HepG2 (cell line): ENCODE data around the gene OSBPL8. TPM values are rescaled to one million over a fixed set of nuclear protein-coding genes. Genes with fewer than 3 reads are reported as not detected.

ENCODE experiments used
- ATAC-seq: fragments of 200-7000 bp; cut with Tn5 transposase; 3 replicates; pipeline ENCODE4 v1.9.1; 2020; ENCODE audit warnings: mild to moderate bottlenecking, moderate library complexity
- BruUV-seq: library from RNA; stranded (reverse); fragments of 400-500 nt; replicated peaks from 2 replicates; lab custom pipeline; 2021; lab: Mats Ljungman, UMichigan
- CTCF ChIA-PET: fragments of 300-600 bp; formaldehyde crosslinking; extraction: SDS; loops from one replicate; lab custom pipeline; 2021; ENCODE audit warnings: low total read pairs, inconsistent platforms, low intra/inter-chr PET ratio; lab: Yijun Ruan, JAX
- POLR2A ChIA-PET: fragments of 350-600 bp; sonication (Branson Sonifier 250); formaldehyde crosslinking; loops from one replicate; lab custom pipeline; 2020; ENCODE audit warnings: antibody characterized with exemption, inconsistent platforms; lab: Yijun Ruan, JAX
- DNase-seq: peaks from one replicate; pipeline ENCODE4 v3.0.0-alpha.2; 2015; ENCODE audit warnings: low spot score
- FAIRE-seq: peaks from 3 replicates; lab custom pipeline; 2011; peaks lifted over from hg19 to GRCh38; lab: Jason Lieb, UNC
- H2AFZ ChIP-seq: one replicate; pipeline ENCODE4 v1.6.1; 2011; ENCODE audit warnings: low read length, inconsistent platforms
- H3K27ac ChIP-seq: fragments of 300-600 bp; 3 replicates; pipeline ENCODE4 v1.8.0; 2011; ENCODE audit warnings: mixed run types, mild to moderate bottlenecking, mixed read lengths, low read length, inconsistent platforms; ENCODE audit not compliant: insufficient read depth; ENCODE audit errors: extremely low read length
- H3K27me3 ChIP-seq, 2 experiments: fragments of 200-600 bp in 1 of 2; 2 replicates in 1 of 2; 3 replicates in 1 of 2; pipeline versions ENCODE4 v1.6.0 to v1.8.0; 2011; ENCODE audit warnings: low read length in 2 of 2, mild to moderate bottlenecking in 2 of 2, moderate library complexity in 2 of 2, inconsistent platforms in 1 of 2; ENCODE audit not compliant: insufficient read depth in 2 of 2, control insufficient read depth in 1 of 2
- H3K36me3 ChIP-seq, 2 experiments: fragments of 200-600 bp in 1 of 2; replicated peaks in 1 of 2; 2 replicates in 1 of 2; 3 replicates in 1 of 2; pipeline versions ENCODE4 v1.5.1 to v1.8.0; 2011; ENCODE audit warnings: low read length in 2 of 2, inconsistent platforms in 1 of 2; ENCODE audit not compliant: insufficient read depth in 2 of 2, control insufficient read depth in 1 of 2
- H3K4me1 ChIP-seq: 2 replicates; pipeline ENCODE4 v1.5.1; 2012; ENCODE audit warnings: low read length, inconsistent platforms; ENCODE audit not compliant: insufficient read depth
- H3K4me2 ChIP-seq: 2 replicates; pipeline ENCODE4 v1.6.0; 2011; ENCODE audit warnings: low read depth, low read length, inconsistent platforms
- H3K4me3 ChIP-seq, 3 experiments: fragments of 200-600 bp in 1 of 3; sonication (generic), shearing (Covaris generic) in 1 of 3; replicated peaks in 1 of 3; 2 replicates each; pipeline ENCODE4 v1.5.1; 2011 to 2016; ENCODE audit warnings: low read length in 3 of 3, inconsistent platforms in 2 of 3, low read depth in 2 of 3, mild to moderate bottlenecking in 2 of 3, control low read depth in 1 of 3, mixed read lengths in 1 of 3; ENCODE audit not compliant: insufficient read depth in 1 of 3
- H3K79me2 ChIP-seq: one replicate; pipeline ENCODE4 v1.6.1; 2011; ENCODE audit warnings: low read length, inconsistent platforms; ENCODE audit not compliant: insufficient read depth
- H3K9ac ChIP-seq: 2 replicates; pipeline ENCODE4 v1.6.0; 2011; ENCODE audit warnings: mild to moderate bottlenecking, low read depth, low read length, inconsistent platforms; ENCODE audit not compliant: insufficient read depth
- H3K9me3 ChIP-seq: 2 replicates; pipeline ENCODE4 v1.5.1; 2012; ENCODE audit warnings: mild to moderate bottlenecking, low read length
- H4K20me1 ChIP-seq: 2 replicates; pipeline ENCODE4 v1.6.0; 2011; ENCODE audit warnings: inconsistent platforms, mild to moderate bottlenecking, low read length, moderate library complexity; ENCODE audit not compliant: insufficient read depth
- ATF7 ChIP-seq, 2 experiments: fragments of 450-650 bp in 1 of 2; sonication (generic) in 1 of 2; formaldehyde crosslinking in 1 of 2; IDR thresholded peaks; 2 replicates each; pipeline versions ENCODE4 v1.4.0 to v1.6.1; 2016 to 2020; ENCODE audit warnings: antibody characterized with exemption in 1 of 2, mild to moderate bottlenecking in 1 of 2, missing genetic modification reagents in 1 of 2
- MAFK ChIP-seq, 2 experiments: IDR thresholded peaks in 1 of 2; conservative IDR thresholded peaks in 1 of 2; 2 replicates each; pipeline ENCODE4 v1.6.1; 2011; ENCODE audit warnings: improper control_type of control experiment in 2 of 2, low read length in 2 of 2
- NFYC ChIP-seq: IDR thresholded peaks from 2 replicates; pipeline ENCODE4 v1.6.1; 2016; ENCODE audit warnings: missing genetic modification reagents, missing compliant biosample characterization
- ZNF841 ChIP-seq: sonication (generic); formaldehyde crosslinking; IDR thresholded peaks from 2 replicates; pipeline ENCODE4 v1.8.1; 2023; ENCODE audit warnings: missing genetic modification reagents, borderline replicate concordance
- ZZZ3 ChIP-seq: sonication (generic); formaldehyde crosslinking; IDR thresholded peaks from 2 replicates; pipeline ENCODE4 v1.4.0; 2020; ENCODE audit warnings: missing genetic modification reagents, mild to moderate bottlenecking, borderline replicate concordance
- WGBS: methylation state at CpG from one replicate; pipeline ENCODE4 v1.1.6; 2017; ENCODE audit warnings: low lambda C conversion rate; 5-methylcytosine and 5-hydroxymethylcytosine counted together
- in situ Hi-C: cut with HindIII; loops from 2 replicates; pipeline ENCODE4 v1.10.0; 2017; ENCODE audit warnings: low pct_unique_long_range_greater_than_20kb; ENCODE audit not compliant: extremely low pct_ligation_motif_present
- intact Hi-C: fragments of 100-400 bp; cut with micrococcal nuclease; formaldehyde crosslinking; loops from one replicate; pipeline ENCODE4 v1.10.0; 2022; ENCODE audit not compliant: unreplicated experiment
- polyA plus RNA-seq, 8 experiments: library from polyadenylated mRNA; depleted of rRNA in 3 of 8; stranded (reverse) in 7 of 8; unstranded in 1 of 8; fragments of >200 nt; fragmentation: Illumina TruSeq in 4 of 8; extraction: Trizol in 4 of 8; gene quantifications; 2 replicates each; pipeline versions ENCODE4 v1.2.1 to v1.2.3, GENCODE V29; 2011 to 2016; ENCODE audit warnings: low read depth in 4 of 8, missing spikeins in 1 of 8, mixed read lengths in 1 of 8; ENCODE audit not compliant: insufficient read depth in 1 of 8
- total RNA-seq, 5 experiments: library from RNA; depleted of rRNA; stranded (reverse); fragments of >200 nt; fragmentation: Illumina TruSeq; extraction: Trizol; gene quantifications; 2 replicates each; pipeline ENCODE4 v1.2.3, GENCODE V29; 2016; ENCODE audit warnings: low read depth in 1 of 5
- TF ChIP-seq, protein P1 (sequence below): sonication (generic); formaldehyde crosslinking; IDR thresholded peaks from 2 replicates; pipeline ENCODE4 v1.5.1; 2020; ENCODE audit warnings: mild to moderate bottlenecking, moderate library complexity, missing genetic modification reagents

Gene OSBPL8
- total and polyA plus RNA-seq, 2 of the 13 experiments (the other 11 are each of a cell fraction or from before 2014, with no cell fraction given): 11.0 to 33.9 TPM

DNA sequence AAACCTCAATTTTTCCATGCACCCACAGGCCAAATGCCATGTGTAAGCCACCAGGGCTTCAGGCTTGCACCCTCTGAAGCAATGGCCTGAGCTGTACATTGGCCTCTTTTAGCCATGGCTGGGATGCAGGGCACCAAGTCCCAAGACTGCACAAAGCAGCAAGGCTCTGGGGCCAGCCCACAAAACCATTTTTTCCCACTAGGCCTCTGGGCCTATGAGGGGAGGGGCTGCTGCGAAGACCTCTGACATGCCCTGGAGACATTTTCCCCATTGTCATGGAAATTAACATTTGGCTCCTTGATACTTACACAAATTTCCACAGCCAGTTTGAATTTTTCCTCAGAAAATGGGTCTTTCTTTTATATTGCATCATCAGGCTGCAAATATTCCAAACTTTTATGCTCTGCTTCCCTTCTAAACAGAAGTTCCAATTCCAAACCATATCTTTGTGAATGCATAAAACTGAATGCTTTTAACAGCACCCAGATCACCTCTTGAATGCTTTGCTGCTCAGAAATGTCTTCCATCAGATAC lies 14.3 kb upstream of the OSBPL8 start:
- TF ChIP-seq ATF7 (IDR thresholded peaks at IDR 0.05) (0 out of 2 replicates have a peak, but pooled peaks have one; percentile 9), ATF7 (CRISPR knock-in tag; IDR thresholded peaks at IDR 0.05) (no peak), ZZZ3 (CRISPR knock-in tag) (no peak), ZNF841 (CRISPR knock-in tag) (peak; percentile 65; the same call in 1 of the 2 replicates)
- no peak overlapping the region for H3K4me3 ChIP-seq
- FAIRE-seq (no peak), ATAC-seq (no peak), DNase-seq (no peak)
- H3K9ac ChIP-seq: no peak overlapping the region
- no peaks in the 10 kb centered on the region for H3K27me3 ChIP-seq
- in situ Hi-C loops (no loop called here), intact Hi-C loops (no loop called here)
- H3K4me1 ChIP-seq: no peaks in the 10 kb centered on the region
- no peak overlapping the region for H3K4me2 ChIP-seq
- H3K9me3 ChIP-seq: no peaks in the 10 kb centered on the region
- H3K79me2 ChIP-seq: no peaks in the 10 kb centered on the region
- ChIA-PET POLR2A (no interaction called here), CTCF (no interaction called here)
- H3K27ac ChIP-seq: no peak overlapping the region
- WGBS: 33% methylated on average over 1 of the region's 1 CpG
- no TSS peak for BruUV-seq
- no peak overlapping the region for H2AFZ ChIP-seq
- no peaks in the 10 kb centered on the region for H3K36me3 ChIP-seq
- no peaks in the 10 kb centered on the region for H4K20me1 ChIP-seq

- intact Hi-C loops: no loop called here
- in situ Hi-C loops: no loop called here
- Histone ChIP-seq H3K36me3 (no peaks in the 10 kb centered on the region), H3K27ac (no peak overlapping the region), H3K4me2 (no peak overlapping the region), H3K9ac (no peak overlapping the region), H3K4me1 (no peaks in the 10 kb centered on the region), H2AFZ (no peak overlapping the region), H3K9me3 (no peaks in the 10 kb centered on the region), H3K79me2 (no peaks in the 10 kb centered on the region), H3K27me3 (no peaks in the 10 kb centered on the region), H3K4me3 (no peak overlapping the region), H4K20me1 (no peaks in the 10 kb centered on the region)
- ChIA-PET CTCF (no interaction called here), POLR2A (no interaction called here)
- no peak for FAIRE-seq
- no TSS peak for BruUV-seq
- WGBS: 79% methylated on average over 3 of the region's 3 CpGs
- no peak for ATAC-seq
- TF ChIP-seq NFYC (CRISPR knock-in tag) (no peak), MAFK (conservative IDR thresholded peaks at IDR 0.05 in 1 of 2, IDR thresholded peaks at IDR 0.05 in 1 of 2; ENCODE audit: low read length in 2 of 2) (0 out of 4 replicates have a peak, but pooled peaks of 1 of the 2 experiments have one; percentile 1)
- TF ChIP-seq, protein P1, sequence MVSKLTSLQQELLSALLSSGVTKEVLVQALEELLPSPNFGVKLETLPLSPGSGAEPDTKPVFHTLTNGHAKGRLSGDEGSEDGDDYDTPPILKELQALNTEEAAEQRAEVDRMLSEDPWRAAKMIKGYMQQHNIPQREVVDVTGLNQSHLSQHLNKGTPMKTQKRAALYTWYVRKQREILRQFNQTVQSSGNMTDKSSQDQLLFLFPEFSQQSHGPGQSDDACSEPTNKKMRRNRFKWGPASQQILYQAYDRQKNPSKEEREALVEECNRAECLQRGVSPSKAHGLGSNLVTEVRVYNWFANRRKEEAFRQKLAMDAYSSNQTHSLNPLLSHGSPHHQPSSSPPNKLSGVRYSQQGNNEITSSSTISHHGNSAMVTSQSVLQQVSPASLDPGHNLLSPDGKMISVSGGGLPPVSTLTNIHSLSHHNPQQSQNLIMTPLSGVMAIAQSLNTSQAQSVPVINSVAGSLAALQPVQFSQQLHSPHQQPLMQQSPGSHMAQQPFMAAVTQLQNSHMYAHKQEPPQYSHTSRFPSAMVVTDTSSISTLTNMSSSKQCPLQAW: no peak
- no peak for DNase-seq
Measured at GRCh38 chr12:76571256-76571655, 11.7 kb upstream of the OSBPL8 start.
